ENCODE results near the gene DENND2A. TPM values are rescaled to one million over a fixed set of nuclear protein-coding genes. Genes with fewer than 3 reads are reported as not detected.

DENND2A gene
- total RNA-seq, 4 donors from 2014 or later, result 6.8 to 13.6 (median 10.6) TPM

DNA sequence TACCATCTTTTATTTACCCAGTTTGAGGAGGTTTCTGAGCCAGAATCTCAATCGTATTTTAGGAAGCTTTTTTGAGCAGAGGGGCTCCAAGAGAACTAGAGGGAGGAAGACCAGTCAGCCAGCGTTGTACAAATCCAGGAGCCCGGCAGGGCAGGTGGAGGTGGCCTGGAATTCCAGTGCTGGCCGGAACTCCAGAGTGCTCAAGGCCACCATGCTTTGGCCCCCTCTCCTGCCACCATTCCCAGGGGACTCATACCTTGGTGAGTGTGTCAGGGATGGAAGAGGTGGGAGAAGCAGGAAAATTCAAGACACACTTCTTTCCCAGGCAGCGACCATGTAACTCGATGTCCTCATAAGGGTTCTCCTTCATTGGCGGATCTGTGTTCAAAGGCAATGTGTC lies 55.3 kb downstream of the DENND2A start:
- TF ChIP-seq, protein P1, sequence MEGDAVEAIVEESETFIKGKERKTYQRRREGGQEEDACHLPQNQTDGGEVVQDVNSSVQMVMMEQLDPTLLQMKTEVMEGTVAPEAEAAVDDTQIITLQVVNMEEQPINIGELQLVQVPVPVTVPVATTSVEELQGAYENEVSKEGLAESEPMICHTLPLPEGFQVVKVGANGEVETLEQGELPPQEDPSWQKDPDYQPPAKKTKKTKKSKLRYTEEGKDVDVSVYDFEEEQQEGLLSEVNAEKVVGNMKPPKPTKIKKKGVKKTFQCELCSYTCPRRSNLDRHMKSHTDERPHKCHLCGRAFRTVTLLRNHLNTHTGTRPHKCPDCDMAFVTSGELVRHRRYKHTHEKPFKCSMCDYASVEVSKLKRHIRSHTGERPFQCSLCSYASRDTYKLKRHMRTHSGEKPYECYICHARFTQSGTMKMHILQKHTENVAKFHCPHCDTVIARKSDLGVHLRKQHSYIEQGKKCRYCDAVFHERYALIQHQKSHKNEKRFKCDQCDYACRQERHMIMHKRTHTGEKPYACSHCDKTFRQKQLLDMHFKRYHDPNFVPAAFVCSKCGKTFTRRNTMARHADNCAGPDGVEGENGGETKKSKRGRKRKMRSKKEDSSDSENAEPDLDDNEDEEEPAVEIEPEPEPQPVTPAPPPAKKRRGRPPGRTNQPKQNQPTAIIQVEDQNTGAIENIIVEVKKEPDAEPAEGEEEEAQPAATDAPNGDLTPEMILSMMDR (IDR thresholded peaks at IDR 0.05; ENCODE audit: low read depth), result no peak

DNA sequence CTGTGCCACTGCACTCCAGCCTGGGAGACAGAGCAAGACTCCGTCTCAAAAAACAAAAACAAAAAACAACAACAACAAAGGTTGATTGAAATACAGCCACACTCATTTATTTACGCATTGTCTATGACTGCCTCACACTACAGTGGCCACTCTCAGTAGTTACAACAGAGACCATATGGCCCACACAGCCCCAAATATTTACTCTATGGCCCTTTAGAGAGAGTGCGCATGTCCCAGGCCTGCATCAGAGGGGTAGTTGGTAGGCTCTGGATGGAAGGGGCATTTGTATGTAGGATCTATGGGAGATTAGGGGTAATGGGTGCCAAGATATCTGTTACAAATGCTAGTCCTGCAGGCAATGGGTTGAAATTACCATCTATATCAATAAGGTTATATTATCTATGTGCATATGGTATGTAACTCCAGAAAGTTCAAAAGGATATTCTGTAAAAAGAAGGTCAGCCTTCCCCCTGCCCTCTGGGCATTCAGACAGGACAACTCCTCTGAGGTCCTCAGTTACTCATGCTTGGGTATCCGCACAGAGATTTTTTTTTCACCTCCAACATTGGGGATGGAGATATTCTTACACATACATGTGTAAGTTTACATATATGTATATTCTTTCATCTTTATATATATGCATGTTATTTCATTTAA lies 56.3 kb downstream of the DENND2A start:
- TF ChIP-seq, protein P1 (IDR thresholded peaks at IDR 0.05; ENCODE audit: low read depth), result no peak

DNA sequence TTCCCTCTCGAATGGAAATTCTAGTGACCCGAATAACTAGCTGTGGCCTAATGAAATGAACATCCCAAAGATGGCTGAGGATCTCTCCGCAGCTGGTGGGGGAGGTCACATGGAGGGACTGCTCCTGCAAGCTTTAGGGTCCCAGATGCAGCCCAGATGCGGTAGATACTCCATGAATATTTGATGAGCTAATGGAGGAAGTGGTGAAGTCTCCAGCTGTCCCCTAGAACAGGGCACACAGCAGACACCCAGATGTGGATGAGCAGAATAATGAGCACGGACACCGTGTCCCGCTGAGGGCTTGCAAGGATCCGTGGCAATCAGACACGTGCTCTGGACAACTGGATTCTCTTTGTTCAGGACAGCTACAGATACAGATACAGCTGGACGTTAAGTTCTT lies 59.2 kb downstream of the DENND2A start:
- TF ChIP-seq, protein P1 (IDR thresholded peaks at IDR 0.05; ENCODE audit: low read depth), result no peak

DNA sequence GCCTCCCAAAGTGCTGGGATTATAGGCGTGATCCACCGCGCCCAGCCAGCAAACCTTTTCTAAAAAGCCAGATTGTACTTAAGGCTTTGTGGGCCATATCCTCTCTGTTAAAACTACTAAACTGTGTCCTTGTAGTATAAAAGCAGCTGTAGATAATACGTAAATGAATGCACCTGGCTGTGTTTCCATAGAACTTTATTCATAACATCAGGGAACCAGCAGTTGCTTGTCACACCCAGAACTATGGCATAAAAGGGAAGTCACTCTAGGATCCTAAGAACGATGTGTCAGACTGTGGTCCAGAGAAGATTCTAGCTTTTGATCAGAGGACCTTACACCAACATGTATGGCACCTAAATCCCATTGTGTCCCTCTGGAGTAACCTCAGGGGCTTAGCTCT lies 63.0 kb downstream of the DENND2A start:
- TF ChIP-seq, protein P1 (IDR thresholded peaks at IDR 0.05; ENCODE audit: low read depth), result no peak

DNA sequence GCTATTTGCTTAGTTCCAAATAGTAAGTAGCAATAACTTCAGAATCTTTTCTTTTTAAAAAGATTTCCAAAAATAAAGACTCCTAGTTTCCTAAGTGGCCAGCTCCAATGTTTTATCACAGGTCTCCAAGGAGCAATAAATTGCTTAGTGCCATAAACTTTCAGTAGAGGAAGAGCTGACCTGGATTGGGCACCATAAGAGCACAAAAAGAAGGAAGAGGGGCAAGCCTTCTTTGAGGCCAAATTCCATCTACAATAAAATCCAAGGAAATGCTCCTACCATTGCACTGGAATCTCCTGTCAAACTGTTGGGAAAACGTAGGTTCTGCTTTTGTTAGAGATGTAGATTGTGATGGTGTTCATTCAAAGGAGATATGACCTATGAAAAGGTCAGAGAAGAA lies 64.0 kb downstream of the DENND2A start:
- TF ChIP-seq, protein P1 (IDR thresholded peaks at IDR 0.05; ENCODE audit: low read depth), result no peak

DNA sequence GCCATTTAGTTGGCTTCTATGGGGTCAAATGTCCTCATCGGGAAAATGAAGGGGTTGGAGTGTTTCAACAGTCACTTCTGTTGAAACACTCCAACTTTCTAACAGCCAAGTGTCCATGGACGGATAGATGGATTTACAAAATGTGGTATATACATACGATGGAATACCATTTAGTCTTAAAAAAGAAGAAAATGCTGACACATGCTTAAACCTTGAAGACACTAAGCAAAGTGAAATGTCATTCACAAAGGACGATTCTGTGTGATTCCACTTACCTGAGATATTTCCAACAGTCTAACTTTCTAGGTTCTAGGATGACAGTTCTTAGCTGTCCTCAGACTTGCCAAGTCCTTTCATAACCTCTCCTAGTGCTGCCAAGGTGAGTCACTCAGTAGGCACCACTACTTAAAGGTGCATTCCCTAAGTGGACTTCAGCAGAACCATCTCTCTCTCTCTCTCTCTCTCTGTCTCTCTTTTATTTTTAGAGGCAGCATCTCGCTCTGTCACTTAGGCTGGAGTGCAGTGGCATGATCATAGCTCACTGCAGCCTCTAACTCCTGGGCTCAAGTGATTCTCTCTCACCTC lies 69.0 kb downstream of the DENND2A start:
- TF ChIP-seq, protein P1 (IDR thresholded peaks at IDR 0.05; ENCODE audit: low read depth), result no peak

DNA sequence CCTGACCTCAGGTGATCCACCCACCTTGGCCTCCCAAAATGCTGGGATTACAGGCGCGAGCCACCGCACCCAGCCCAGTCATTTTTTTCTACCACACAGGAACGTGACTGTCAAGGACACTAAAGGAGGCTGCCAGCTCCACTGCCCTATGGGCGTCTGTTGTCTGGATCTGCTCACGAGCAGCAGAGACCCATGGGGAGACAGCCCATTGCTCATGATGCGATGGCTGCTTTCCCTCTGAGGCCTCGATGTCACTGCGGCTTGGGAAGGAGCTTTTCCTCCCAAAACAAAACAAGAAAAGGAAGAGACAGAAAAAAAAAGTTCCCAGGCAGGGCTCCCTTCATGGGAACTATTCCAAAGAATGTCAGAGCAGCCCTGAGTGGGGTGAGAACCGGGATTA lies 70.5 kb downstream of the DENND2A start:
- TF ChIP-seq, protein P1 (IDR thresholded peaks at IDR 0.05; ENCODE audit: low read depth), result no peak
